Esophagus squamous epithelium (tissue), 5 donors: Measurements from ENCODE around the gene NUP210. TPM values are rescaled to one million over a fixed set of nuclear protein-coding genes. Genes with fewer than 3 reads are reported as not detected.

Experiments used
- DNase-seq: peaks from one replicate; lab custom pipeline; 2025; lab: John Stamatoyannopoulos, UW
- H3K27ac ChIP-seq, 4 donors: fragments of 200-600 bp; sonication (generic); one replicate each; pipeline ENCODE4 v1.5.1; 2016 to 2019; ENCODE audit warnings: mild to moderate bottlenecking in 1 of 4
- H3K27me3 ChIP-seq, 4 donors: fragments of 200-600 bp; sonication (generic); 1 replicate in 3 of 4; 2 replicates in 1 of 4; pipeline versions ENCODE4 v1.5.1 to v1.6.0; 2017 to 2021; ENCODE audit warnings: antibody characterized with exemption in 1 of 4
- H3K36me3 ChIP-seq, 3 donors: fragments of 200-600 bp; sonication (generic); one replicate each; pipeline ENCODE4 v1.5.1; 2016 to 2019
- H3K4me1 ChIP-seq, 3 donors: fragments of 200-600 bp; sonication (generic); one replicate each; pipeline ENCODE4 v1.5.1; 2017 to 2019
- H3K4me3 ChIP-seq, 4 donors: fragments of 200-600 bp; sonication (generic); 1 replicate in 3 of 4; 2 replicates in 1 of 4; pipeline ENCODE4 v1.5.1; 2016 to 2019; ENCODE audit warnings: mild to moderate bottlenecking in 2 of 4, moderate library complexity in 1 of 4
- H3K9me3 ChIP-seq, 3 donors: fragments of 200-600 bp; sonication (generic); one replicate each; pipeline ENCODE4 v1.5.1; 2016 to 2019
- CTCF ChIP-seq, 6 experiments: fragments of 450-650 bp in 4 of 6; fragments of 200-600 bp in 2 of 6; sonication (generic) in 2 of 6; IDR thresholded peaks; one replicate each; pipeline ENCODE4 v1.5.1; 2016 to 2019; ENCODE audit warnings: antibody characterized with exemption in 6 of 6, mild to moderate bottlenecking in 4 of 6, moderate library complexity in 4 of 6
- POLR2A ChIP-seq, 4 donors: fragments of 450-650 bp; IDR thresholded peaks; one replicate each; pipeline ENCODE4 v1.6.1; 2017; ENCODE audit warnings: antibody characterized with exemption in 4 of 4, mild to moderate bottlenecking in 4 of 4, moderate library complexity in 3 of 4
- WGBS, 2 donors: methylation state at CpG; one replicate each; pipeline ENCODE4 v1.1.5; 2018; 5-methylcytosine and 5-hydroxymethylcytosine counted together
- intact Hi-C: fragments of 100-400 bp; cut with DNase I; formaldehyde crosslinking; loops from one replicate; pipeline ENCODE4 v1.15.0; 2022
- total RNA-seq, 4 donors: library from RNA; depleted of rRNA; stranded (reverse); fragments of >200 nt; gene quantifications; one replicate each; pipeline ENCODE4 v1.1.0, GENCODE V29; 2016
- donor health status: DM: yes; HTN: yes; CAD: no.

Gene NUP210
- total RNA-seq, 4 donors from 2014 or later: 7.2 to 14.5 (median 9.4) TPM

- Histone ChIP-seq H3K36me3 (peaks cover 0 to 85% (median 5%) of the 10 kb centered on the region in 3 donors), H3K27ac (no peak overlapping the region), H3K4me1 (no peaks in the 10 kb centered on the region), H3K9me3 (no peaks in the 10 kb centered on the region), H3K4me3 (no peak overlapping the region), H3K27me3 (no peaks in the 10 kb centered on the region)
- intact Hi-C loops: no loop called here
- DNase-seq: no peak
- 93% methylated on average over 11 of the region's 11 CpGs for WGBS, 2 donors
- TF ChIP-seq POLR2A (IDR thresholded peaks at IDR 0.05) (no peak), CTCF (IDR thresholded peaks at IDR 0.05) (no peak)
Measured at GRCh38 chr3:13357074-13357473, 63.0 kb downstream of the NUP210 start.

- H3K4me1 ChIP-seq: no peaks in the 10 kb centered on the region
- H3K36me3 ChIP-seq: peaks cover 0 to 81% (median 5%) of the 10 kb centered on the region in 3 donors
- 75 to 87% methylated on average over 5 to 10 of the region's 13 CpGs for WGBS, 2 donors
- no peaks in the 10 kb centered on the region for H3K9me3 ChIP-seq
- TF ChIP-seq CTCF (IDR thresholded peaks at IDR 0.05): no peak
- TF ChIP-seq POLR2A (IDR thresholded peaks at IDR 0.05): no peak
- H3K27ac ChIP-seq: no peak overlapping the region
- no peak for DNase-seq
- intact Hi-C loops: no loop called here
- H3K4me3 ChIP-seq: no peak overlapping the region
- no peaks in the 10 kb centered on the region for H3K27me3 ChIP-seq
Measured at GRCh38 chr3:13353936-13354542, 66.1 kb downstream of the NUP210 start.

GRCh38 chr3:13353506-13353905, 66.6 kb downstream of the NUP210 start:
- Histone ChIP-seq H3K4me1 (no peaks in the 10 kb centered on the region), H3K27ac (no peak overlapping the region), H3K9me3 (no peaks in the 10 kb centered on the region), H3K36me3 (peaks cover 0 to 81% (median 3%) of the 10 kb centered on the region in 3 donors), H3K27me3 (no peaks in the 10 kb centered on the region), H3K4me3 (no peak overlapping the region)
- no peak for DNase-seq
- 62 to 77% methylated on average over 4 to 5 of the region's 5 CpGs for WGBS, 2 donors
- intact Hi-C loops: no loop called here
- TF ChIP-seq POLR2A (IDR thresholded peaks at IDR 0.05) (no peak), CTCF (IDR thresholded peaks at IDR 0.05) (no peak)

- Histone ChIP-seq H3K4me1 (no peaks in the 10 kb centered on the region), H3K4me3 (no peak overlapping the region), H3K9me3 (no peaks in the 10 kb centered on the region), H3K27me3 (no peaks in the 10 kb centered on the region), H3K36me3 (peaks cover 0 to 81% (median 0%) of the 10 kb centered on the region in 3 donors), H3K27ac (no peak overlapping the region)
- intact Hi-C loops: no loop called here
- WGBS, 2 donors: 69 to 82% methylated on average over 2 to 5 of the region's 7 CpGs
- no peak for DNase-seq
- TF ChIP-seq CTCF (IDR thresholded peaks at IDR 0.05) (no peak), POLR2A (IDR thresholded peaks at IDR 0.05) (no peak)
Measured at GRCh38 chr3:13352621-13353131, 67.4 kb downstream of the NUP210 start.

GRCh38 chr3:13349823-13350222, 70.3 kb downstream of the NUP210 start:
- no peaks in the 10 kb centered on the region for H3K27me3 ChIP-seq
- no peak overlapping the region for H3K27ac ChIP-seq
- peaks cover 0 to 66% (median 0%) of the 10 kb centered on the region in 3 donors for H3K36me3 ChIP-seq
- intact Hi-C loops: no loop called here
- TF ChIP-seq CTCF (IDR thresholded peaks at IDR 0.05): no peak
- TF ChIP-seq POLR2A (IDR thresholded peaks at IDR 0.05): no peak
- no peak for DNase-seq
- H3K4me1 ChIP-seq: peaks cover 0 to 5% (median 0%) of the 10 kb centered on the region in 3 donors
- H3K4me3 ChIP-seq: no peak overlapping the region
- H3K9me3 ChIP-seq: no peaks in the 10 kb centered on the region
- 83 to 86% methylated on average over 3 of the region's 3 CpGs for WGBS, 2 donors
